Smooth muscle cell (in vitro differentiated cells): Measurements from ENCODE around the gene CEMIP2. TPM values are rescaled to one million over a fixed set of nuclear protein-coding genes. Genes with fewer than 3 reads are reported as not detected.

ENCODE experiments used
- DNase-seq: peaks from one replicate; lab custom pipeline; 2025; ENCODE audit not compliant: unreplicated experiment; lab: John Stamatoyannopoulos, UW
- H2AFZ ChIP-seq: fragments of 200-600 bp; sonication (generic); 2 replicates; pipeline ENCODE4 v1.6.0; 2016; ENCODE audit warnings: antibody characterized with exemption, low read depth, mild to moderate bottlenecking
- H3F3A ChIP-seq: fragments of 200-600 bp; sonication (generic); 2 replicates; pipeline ENCODE4 v1.6.0; 2017; ENCODE audit warnings: antibody characterized with exemption, low read depth
- H3K27ac ChIP-seq: fragments of 200-600 bp; sonication (generic); 2 replicates; pipeline ENCODE4 v1.5.1; 2016; ENCODE audit warnings: low read depth, mild to moderate bottlenecking
- H3K27me3 ChIP-seq: fragments of 200-600 bp; sonication (generic); 2 replicates; pipeline ENCODE4 v1.6.1; 2016; ENCODE audit warnings: low read depth, mild to moderate bottlenecking
- H3K36me3 ChIP-seq: fragments of 200-600 bp; sonication (generic); 2 replicates; pipeline ENCODE4 v1.5.1; 2016; ENCODE audit warnings: low read depth
- H3K4me1 ChIP-seq: fragments of 200-600 bp; sonication (generic); 2 replicates; pipeline ENCODE4 v1.5.1; 2016; ENCODE audit warnings: low read depth
- H3K4me2 ChIP-seq: fragments of 200-600 bp; sonication (generic); 2 replicates; pipeline ENCODE4 v1.6.0; 2016; ENCODE audit warnings: mild to moderate bottlenecking
- H3K4me3 ChIP-seq: fragments of 200-600 bp; sonication (generic); 2 replicates; pipeline ENCODE4 v1.5.1; 2016; ENCODE audit warnings: mild to moderate bottlenecking
- H3K79me2 ChIP-seq: fragments of 200-600 bp; sonication (generic); 2 replicates; pipeline ENCODE4 v1.6.0; 2016; ENCODE audit warnings: low read depth, mild to moderate bottlenecking
- H3K9ac ChIP-seq: fragments of 200-600 bp; sonication (generic); 2 replicates; pipeline ENCODE4 v1.6.0; 2016; ENCODE audit warnings: low read depth
- H3K9me3 ChIP-seq: fragments of 200-600 bp; sonication (generic); replicated peaks from 2 replicates; pipeline ENCODE4 v1.5.1; 2016; ENCODE audit warnings: low read depth
- H4K20me1 ChIP-seq: fragments of 200-600 bp; sonication (generic); 2 replicates; pipeline ENCODE4 v1.6.0; 2016; ENCODE audit warnings: low read depth
- CTCF ChIP-seq: fragments of 200-600 bp; sonication (generic); IDR thresholded peaks from 2 replicates; pipeline ENCODE4 v1.5.1; 2017; ENCODE audit warnings: borderline replicate concordance, mild to moderate bottlenecking, antibody characterized with exemption; ENCODE audit not compliant: insufficient read depth, poor library complexity, severe bottlenecking
- WGBS: methylation state at CpG from one replicate; pipeline ENCODE4 v1.1.7; 2016; ENCODE audit warnings: low lambda C conversion rate; 5-methylcytosine and 5-hydroxymethylcytosine counted together
- polyA plus RNA-seq: library from polyadenylated mRNA; unstranded; fragments of >200 nt; fragmentation: Nextera tagmentation; extraction: Ambion mirVana; gene quantifications from 2 replicates; pipeline ENCODE4 v1.2.1, GENCODE V29; 2016
- total RNA-seq: library from RNA; depleted of rRNA; stranded (reverse); fragments of >200 nt; gene quantifications from 2 replicates; pipeline ENCODE4 v1.2.3, GENCODE V29; 2014

The CEMIP2 gene
- total and polyA plus RNA-seq, 2 experiments from 2014 or later = 46.1 to 103 TPM

GRCh38 chr9:71748280-71748743 lies 20.0 kb downstream of the CEMIP2 start:
- no peaks in the 10 kb centered on the region for H3K36me3 ChIP-seq
- no peak overlapping the region for H2AFZ ChIP-seq
- no peaks in the 10 kb centered on the region for H3K27me3 ChIP-seq
- no peaks in the 10 kb centered on the region for H3K9me3 ChIP-seq
- TF ChIP-seq CTCF = no peak
- peak overlapping the region; percentile 48 for H3K4me2 ChIP-seq
- H4K20me1 ChIP-seq = peaks cover 53% of the 10 kb centered on the region
- 40% methylated on average over 1 of the region's 1 CpG for WGBS
- peaks cover 73% of the 10 kb centered on the region for H3K79me2 ChIP-seq
- DNase-seq = no peak
- no peak overlapping the region for H3K4me3 ChIP-seq
- peak overlapping the region; percentile 80 for H3K27ac ChIP-seq
- H3F3A ChIP-seq = peaks cover 24% of the 10 kb centered on the region
- H3K9ac ChIP-seq = no peak overlapping the region
- peaks cover 43% of the 10 kb centered on the region for H3K4me1 ChIP-seq

- H3K36me3 ChIP-seq = no peaks in the 10 kb centered on the region
- H4K20me1 ChIP-seq = peaks cover 46% of the 10 kb centered on the region
- H3K9ac ChIP-seq = no peak overlapping the region
- H3K4me3 ChIP-seq = no peak overlapping the region
- H3K4me2 ChIP-seq = no peak overlapping the region
- peak overlapping the region; percentile 80 for H3K27ac ChIP-seq
- peaks cover 65% of the 10 kb centered on the region for H3K79me2 ChIP-seq
- no peak overlapping the region for H2AFZ ChIP-seq
- no peaks in the 10 kb centered on the region for H3K9me3 ChIP-seq
- no peak for DNase-seq
- peaks cover 49% of the 10 kb centered on the region for H3K4me1 ChIP-seq
- no peak for TF ChIP-seq CTCF
- H3F3A ChIP-seq = peaks cover 30% of the 10 kb centered on the region
- no peaks in the 10 kb centered on the region for H3K27me3 ChIP-seq
These were observed 20.7 kb downstream of the CEMIP2 start for GRCh38 chr9:71747576-71747975.

- Histone ChIP-seq H3K27me3 (no peaks in the 10 kb centered on the region), H3K79me2 (peaks cover 57% of the 10 kb centered on the region), H3K4me1 (peaks cover 52% of the 10 kb centered on the region), H3K4me2 (no peak overlapping the region), H3K27ac (peak overlapping the region; percentile 96), H3K4me3 (no peak overlapping the region), H3K36me3 (no peaks in the 10 kb centered on the region), H3K9ac (no peak overlapping the region), H4K20me1 (peaks cover 39% of the 10 kb centered on the region), H3F3A (peaks cover 36% of the 10 kb centered on the region), H2AFZ (no peak overlapping the region), H3K9me3 (no peaks in the 10 kb centered on the region)
- no peak for DNase-seq
- WGBS = 85% methylated on average over 1 of the region's 1 CpG
- no peak for TF ChIP-seq CTCF
These were observed 21.6 kb downstream of the CEMIP2 start for GRCh38 chr9:71746758-71747125.

- H3K79me2 ChIP-seq = peaks cover 51% of the 10 kb centered on the region
- peaks cover 36% of the 10 kb centered on the region for H3F3A ChIP-seq
- H3K27me3 ChIP-seq = no peaks in the 10 kb centered on the region
- H3K4me3 ChIP-seq = no peak overlapping the region
- DNase-seq = no peak
- no peaks in the 10 kb centered on the region for H3K9me3 ChIP-seq
- no peak overlapping the region for H3K4me2 ChIP-seq
- peaks cover 33% of the 10 kb centered on the region for H4K20me1 ChIP-seq
- H3K27ac ChIP-seq = peak overlapping the region; percentile 96
- H3K4me1 ChIP-seq = peaks cover 49% of the 10 kb centered on the region
- no peak overlapping the region for H2AFZ ChIP-seq
- TF ChIP-seq CTCF = no peak
- H3K36me3 ChIP-seq = no peaks in the 10 kb centered on the region
- no peak overlapping the region for H3K9ac ChIP-seq
- WGBS = 84% methylated on average over 6 of the region's 6 CpGs
These were observed 22.1 kb downstream of the CEMIP2 start for GRCh38 chr9:71746023-71746757.
